Effector memory CD8-positive, alpha-beta T cell (primary cell): ENCODE measurements around the gene RPL27.

Source experiments
- ATAC-seq: fragments of 150-1000 bp; cut with Tn5 transposase; replicated peaks from 2 replicates; pipeline ENCODE4 v1.10.0; 2021; ENCODE audit warnings: mild to moderate bottlenecking, moderate library complexity
- DNase-seq, 3 experiments: peaks; one replicate each; pipeline ENCODE4 v3.0.0; 2021
- H3K27ac Mint-ChIP-seq, 2 donors: one replicate each; pipeline ENCODE4 v1.8.0; 2022; ENCODE audit warnings: mild to moderate bottlenecking in 2 of 2, mixed read lengths in 2 of 2, moderate library complexity in 2 of 2
- H3K27me3 Mint-ChIP-seq, 2 donors: one replicate each; pipeline ENCODE4 v1.8.0; 2022; ENCODE audit warnings: mixed read lengths in 2 of 2
- H3K36me3 Mint-ChIP-seq: one replicate; pipeline ENCODE4 v1.8.0; 2022; ENCODE audit warnings: mild to moderate bottlenecking, moderate library complexity, mixed read lengths; ENCODE audit not compliant: insufficient read depth
- H3K4me1 Mint-ChIP-seq, 2 donors: one replicate each; pipeline ENCODE4 v1.8.0; 2022; ENCODE audit warnings: low read depth in 2 of 2, mixed read lengths in 2 of 2
- H3K4me3 Mint-ChIP-seq, 2 donors: one replicate each; pipeline ENCODE4 v1.8.0; 2022; ENCODE audit warnings: mild to moderate bottlenecking in 2 of 2, mixed read lengths in 2 of 2, moderate library complexity in 2 of 2
- H3K9me3 Mint-ChIP-seq, 2 donors: one replicate each; pipeline ENCODE4 v1.8.0; 2022; ENCODE audit warnings: mixed read lengths in 2 of 2

The RPL27 gene

DNA sequence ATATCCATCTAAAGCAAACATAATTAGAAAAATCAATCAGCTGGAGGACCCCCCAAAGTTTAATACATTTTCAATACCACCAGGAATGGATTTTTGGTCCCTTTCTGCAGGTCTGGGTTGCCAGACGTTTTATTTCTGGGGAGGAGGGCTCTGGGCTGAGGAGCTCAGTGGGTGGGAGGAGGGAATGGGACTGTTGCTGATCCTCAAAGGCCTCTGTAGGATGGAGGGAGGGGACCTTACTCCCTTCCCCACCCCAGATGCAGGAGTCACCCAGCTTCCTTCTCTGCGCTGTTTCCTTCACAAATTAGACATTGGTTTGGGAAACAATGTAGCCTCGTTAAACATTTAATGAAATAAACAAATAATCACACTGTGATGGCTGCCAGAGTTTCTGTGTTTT lies 33.4 kb downstream of the RPL27 start:
- H3K9me3 Mint-ChIP-seq, result no peaks in the 10 kb centered on the region
- no peaks in the 10 kb centered on the region for H3K4me1 Mint-ChIP-seq
- no peak for ATAC-seq
- no peaks in the 10 kb centered on the region for H3K36me3 Mint-ChIP-seq
- no peak overlapping the region for H3K27ac Mint-ChIP-seq
- no peak for DNase-seq
- H3K27me3 Mint-ChIP-seq, result no peaks in the 10 kb centered on the region
- no peak overlapping the region for H3K4me3 Mint-ChIP-seq

DNA sequence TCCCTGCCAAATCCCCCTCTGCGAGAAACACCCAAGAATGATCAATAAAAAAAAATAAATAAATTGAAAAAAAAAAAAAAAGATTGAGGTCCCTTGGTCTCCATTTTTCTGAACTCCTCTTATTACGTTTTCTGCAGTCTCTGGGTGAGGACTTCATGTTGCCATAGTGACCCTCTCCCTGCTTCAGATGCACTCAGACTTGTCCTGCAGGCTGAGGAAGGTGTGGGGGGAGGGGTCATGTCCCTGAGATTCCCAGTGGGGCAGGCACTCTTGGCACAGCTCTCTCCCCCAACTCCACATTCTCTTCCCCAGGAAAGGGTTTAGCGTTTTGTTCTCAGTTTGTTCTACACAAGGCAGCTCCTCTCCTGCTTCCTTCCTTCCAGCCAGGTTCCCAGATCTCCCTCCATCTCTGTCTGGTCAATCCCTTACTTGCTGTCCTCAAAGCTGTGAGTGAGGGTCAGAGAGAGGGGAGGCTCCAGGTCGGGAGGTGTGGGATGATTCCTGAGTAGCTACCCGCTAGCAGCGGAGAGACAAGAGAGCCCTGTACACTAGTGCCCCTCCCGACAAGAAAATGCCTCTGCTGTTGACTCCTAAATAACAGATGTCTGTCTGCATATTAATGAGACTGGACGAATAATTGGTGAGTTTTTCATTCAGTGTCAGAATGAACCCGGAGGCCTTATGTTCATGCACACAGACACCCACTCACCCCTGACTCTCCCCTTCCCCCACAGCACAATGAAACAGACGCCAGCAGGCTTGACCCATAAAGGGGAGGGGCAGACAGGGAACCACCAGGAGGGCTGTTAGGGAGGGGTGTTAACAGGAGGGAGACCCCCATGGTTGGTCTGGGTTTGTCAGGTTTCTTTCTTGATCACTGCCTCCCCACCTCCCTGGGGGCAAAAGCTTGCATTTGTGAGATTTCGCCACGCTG lies 36.0 kb downstream of the RPL27 start:
- Mint-ChIP-seq H3K9me3 (no peaks in the 10 kb centered on the region), H3K27ac (no peak overlapping the region), H3K4me3 (no peak overlapping the region), H3K27me3 (no peaks in the 10 kb centered on the region), H3K4me1 (no peaks in the 10 kb centered on the region), H3K36me3 (peaks cover under 1% of the 10 kb centered on the region)
- DNase-seq (no peak), ATAC-seq (no peak)

DNA sequence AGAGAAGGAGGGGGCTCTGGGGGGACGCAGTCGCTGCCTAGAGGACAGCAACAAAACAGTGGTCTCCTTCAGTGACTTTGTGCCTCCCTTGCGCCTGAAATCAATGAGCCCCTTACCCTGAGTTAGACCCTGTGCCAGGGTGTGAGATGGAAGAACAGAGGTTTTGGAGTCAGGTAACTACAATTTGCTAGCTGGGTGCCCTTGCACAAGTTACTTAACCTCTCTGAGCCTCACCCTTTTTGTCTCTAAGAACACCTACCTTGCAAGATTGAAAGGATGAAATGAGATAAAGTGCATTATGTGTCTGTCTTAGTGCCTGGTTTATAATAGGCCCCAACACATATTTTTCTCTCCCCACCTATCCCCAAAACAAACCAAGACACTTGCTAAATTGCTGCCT lies 36.7 kb downstream of the RPL27 start:
- no peak overlapping the region for H3K4me3 Mint-ChIP-seq
- no peaks in the 10 kb centered on the region for H3K4me1 Mint-ChIP-seq
- H3K9me3 Mint-ChIP-seq, result no peaks in the 10 kb centered on the region
- DNase-seq (no peak), ATAC-seq (no peak)
- H3K27ac Mint-ChIP-seq, result no peak overlapping the region
- no peaks in the 10 kb centered on the region for H3K27me3 Mint-ChIP-seq
- H3K36me3 Mint-ChIP-seq, result peaks cover 4% of the 10 kb centered on the region

DNA sequence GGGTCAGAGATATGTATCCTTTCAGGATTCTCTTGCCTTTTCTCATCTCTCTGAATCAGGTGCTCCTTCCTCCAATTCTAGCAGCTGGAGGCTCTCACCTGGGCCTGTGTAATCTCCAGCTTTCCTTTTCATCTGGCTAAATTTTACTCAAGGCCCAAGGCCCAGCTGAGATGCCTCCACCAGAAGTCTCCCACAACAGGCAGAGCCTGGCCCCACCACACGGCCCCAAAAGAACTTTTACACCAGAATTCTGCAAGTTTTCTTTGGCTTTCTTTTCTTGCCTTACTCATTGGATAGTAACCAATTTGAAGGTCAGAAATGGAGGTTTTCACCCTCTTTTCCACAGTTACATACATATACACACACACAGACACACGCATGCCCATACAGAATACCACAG lies 41.4 kb downstream of the RPL27 start:
- H3K4me1 Mint-ChIP-seq, result no peaks in the 10 kb centered on the region
- H3K9me3 Mint-ChIP-seq, result no peaks in the 10 kb centered on the region
- no peak for DNase-seq
- no peak for ATAC-seq
- no peak overlapping the region for H3K27ac Mint-ChIP-seq
- no peaks in the 10 kb centered on the region for H3K27me3 Mint-ChIP-seq
- peaks cover 4% of the 10 kb centered on the region for H3K36me3 Mint-ChIP-seq
- no peak overlapping the region for H3K4me3 Mint-ChIP-seq

DNA sequence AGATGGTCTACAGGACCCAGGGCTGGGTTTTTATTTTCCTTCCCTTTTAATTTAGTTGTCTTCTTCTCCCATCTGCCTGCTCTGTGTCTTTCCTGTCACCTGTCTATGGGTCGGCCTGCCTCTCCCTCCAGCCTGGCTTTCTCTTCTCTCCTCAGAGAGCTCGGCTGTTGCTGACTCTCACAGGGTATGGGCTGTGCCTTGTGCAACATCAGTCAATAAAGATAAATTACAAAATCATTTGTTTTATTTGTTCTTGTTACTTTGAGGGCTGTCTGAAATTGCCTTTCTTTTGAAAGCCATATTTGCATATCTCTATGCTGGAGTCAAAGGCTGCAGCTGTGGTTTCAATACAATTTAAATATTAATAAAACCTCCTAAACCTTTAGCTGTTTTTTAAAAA lies 42.4 kb downstream of the RPL27 start:
- no peak overlapping the region for H3K4me3 Mint-ChIP-seq
- no peaks in the 10 kb centered on the region for H3K4me1 Mint-ChIP-seq
- no peaks in the 10 kb centered on the region for H3K27me3 Mint-ChIP-seq
- H3K9me3 Mint-ChIP-seq, result no peaks in the 10 kb centered on the region
- DNase-seq, result no peak
- ATAC-seq, result no peak
- peak overlapping the region in 1 of 2 donors; percentile 57 for H3K27ac Mint-ChIP-seq
- peaks cover 4% of the 10 kb centered on the region for H3K36me3 Mint-ChIP-seq

DNA sequence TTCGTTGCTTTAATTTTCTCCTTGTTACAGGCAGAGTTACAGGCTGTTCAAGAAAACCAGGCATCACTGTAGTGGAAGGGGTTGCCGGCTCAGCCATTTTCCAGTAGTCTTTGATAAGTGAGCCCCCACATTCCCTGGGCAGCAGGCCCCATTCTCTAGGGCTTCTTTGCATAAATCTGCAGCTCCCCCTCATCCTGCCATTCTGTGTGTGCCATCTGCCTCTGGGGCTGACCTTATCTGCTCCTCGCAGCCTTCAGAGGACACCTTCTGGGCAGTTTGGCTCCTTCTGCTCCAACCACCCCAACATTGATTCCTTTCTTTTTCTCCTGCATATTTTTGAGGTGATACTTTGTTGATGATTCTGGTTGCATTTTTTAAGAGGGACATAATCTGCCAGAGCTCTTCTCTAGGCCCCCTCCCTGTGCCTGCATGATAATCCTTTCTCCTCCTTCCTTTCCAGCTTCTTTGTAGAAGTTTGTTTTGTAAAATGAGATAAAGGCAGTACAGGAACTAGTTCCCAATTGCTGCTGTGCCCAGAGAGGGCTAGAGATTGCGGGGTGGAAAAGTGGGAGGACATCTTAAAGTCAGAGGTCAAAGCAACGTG lies 43.9 kb downstream of the RPL27 start:
- Mint-ChIP-seq H3K27ac (no peak overlapping the region), H3K9me3 (no peaks in the 10 kb centered on the region)
- DNase-seq, result no peak

DNA sequence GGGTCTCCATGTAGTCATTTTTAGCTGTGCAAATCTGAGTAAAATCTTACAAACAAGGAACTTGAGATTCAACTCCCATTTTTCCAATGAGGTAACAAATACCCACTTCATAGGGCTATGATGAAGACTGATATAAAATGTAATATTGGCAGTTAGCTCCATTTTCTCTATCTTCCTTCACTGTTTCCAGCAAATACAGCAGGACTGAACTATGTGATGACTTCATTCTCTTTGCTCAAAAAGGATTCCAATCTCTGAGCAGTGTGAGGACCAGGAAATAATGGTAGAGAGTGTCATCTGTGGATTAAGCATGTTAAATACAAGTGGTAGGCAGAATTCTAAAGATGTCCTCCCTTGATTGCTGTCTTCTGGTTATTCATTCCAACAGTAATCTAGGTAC lies 45.1 kb downstream of the RPL27 start:
- no peak for ATAC-seq
- no peak for DNase-seq
- Mint-ChIP-seq H3K27me3 (no peaks in the 10 kb centered on the region), H3K4me3 (no peak overlapping the region), H3K4me1 (no peaks in the 10 kb centered on the region), H3K36me3 (peaks cover 4% of the 10 kb centered on the region), H3K27ac (peak overlapping the region in 1 of 2 donors; percentile 46), H3K9me3 (no peaks in the 10 kb centered on the region)

More for the DNA sequence above, 43.9 kb downstream of the RPL27 start:
- H3K4me3 Mint-ChIP-seq, result no peak overlapping the region
- no peaks in the 10 kb centered on the region for H3K4me1 Mint-ChIP-seq
- no peaks in the 10 kb centered on the region for H3K27me3 Mint-ChIP-seq
- ATAC-seq, result no peak
- H3K36me3 Mint-ChIP-seq, result peaks cover 4% of the 10 kb centered on the region

DNA sequence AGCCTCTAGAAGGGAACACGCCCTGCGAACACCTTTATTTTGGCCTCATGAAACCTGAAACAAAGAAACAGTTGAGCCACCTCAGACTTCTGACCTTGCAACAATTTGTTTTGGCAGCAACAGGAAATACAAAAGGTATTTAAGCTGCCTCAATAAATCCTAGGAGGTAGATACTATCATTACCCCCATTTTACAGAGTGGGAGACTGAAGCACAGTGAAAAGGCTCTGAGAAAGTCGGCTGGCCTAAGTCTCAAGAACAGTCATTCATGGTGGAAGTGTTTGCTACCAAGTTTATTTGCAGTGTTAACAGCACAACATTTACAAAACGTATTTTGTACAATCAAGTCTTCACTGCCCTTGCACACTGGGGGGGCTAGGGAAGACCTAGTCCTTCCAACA lies 45.8 kb downstream of the RPL27 start:
- no peaks in the 10 kb centered on the region for H3K9me3 Mint-ChIP-seq
- no peaks in the 10 kb centered on the region for H3K27me3 Mint-ChIP-seq
- H3K27ac Mint-ChIP-seq, result peak overlapping the region in 1 of 2 donors; percentile 46
- ATAC-seq (no peak), DNase-seq (no peak)
- no peak overlapping the region for H3K4me3 Mint-ChIP-seq
- H3K4me1 Mint-ChIP-seq, result no peaks in the 10 kb centered on the region
- peaks cover 4% of the 10 kb centered on the region for H3K36me3 Mint-ChIP-seq

DNA sequence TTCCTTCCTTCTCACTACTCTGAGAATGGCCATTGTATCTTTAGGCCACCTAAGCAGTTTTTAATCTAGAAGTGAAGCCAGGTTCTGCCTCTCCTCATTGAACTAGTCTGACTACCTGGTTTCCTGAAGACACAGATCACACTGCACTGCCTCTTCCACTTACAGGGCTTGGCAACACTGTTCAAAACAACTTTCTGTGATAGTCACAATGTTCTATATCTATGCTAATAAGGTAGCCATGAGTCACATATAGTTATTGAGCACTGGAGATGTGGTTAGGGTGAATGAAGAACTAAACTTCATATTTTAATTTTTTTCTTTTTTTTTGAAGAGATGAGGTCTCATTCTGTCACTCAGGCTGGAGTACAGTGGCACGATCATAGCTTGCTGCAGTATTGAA lies 53.8 kb downstream of the RPL27 start:
- ATAC-seq (no peak), DNase-seq (no peak)
- Mint-ChIP-seq H3K27me3 (no peaks in the 10 kb centered on the region), H3K9me3 (no peaks in the 10 kb centered on the region), H3K4me3 (no peak overlapping the region), H3K36me3 (peaks cover 7% of the 10 kb centered on the region), H3K27ac (no peak overlapping the region), H3K4me1 (no peaks in the 10 kb centered on the region)
